HEK293 (cell line): Measurements from ENCODE around the gene LAMA2.

Experiments used
- CTCF ChIA-PET: fragments of 350-600 bp; formaldehyde crosslinking; extraction: SDS; loops from one replicate; lab custom pipeline; 2021; ENCODE audit warnings: antibody characterized with exemption; lab: Yijun Ruan, JAX
- POLR2A ChIA-PET: fragments of 300-600 bp; formaldehyde crosslinking; extraction: SDS; loops from one replicate; lab custom pipeline; 2020; ENCODE audit warnings: antibody characterized with exemption, inconsistent platforms; lab: Yijun Ruan, JAX
- H3K27ac ChIP-seq: fragments of 200-500 bp; sonication (Bioruptor generic); 2 replicates; pipeline ENCODE4 v1.5.1; 2014; ENCODE audit warnings: low read depth, low read length, control low read depth, inconsistent platforms; ENCODE audit errors: extremely low read depth
- H3K36me3 ChIP-seq, 2 experiments: fragments of 200-500 bp in 1 of 2; sonication (Bioruptor generic) in 1 of 2; 1 replicate in 1 of 2; 2 replicates in 1 of 2; pipeline ENCODE4 v1.5.1; 2014 to 2017; ENCODE audit warnings: inconsistent platforms in 2 of 2, low read length in 2 of 2; ENCODE audit not compliant: control insufficient read depth in 2 of 2, insufficient read depth in 1 of 2
- H3K4me1 ChIP-seq: fragments of 200-500 bp; sonication (Bioruptor generic); 2 replicates; pipeline ENCODE4 v1.5.1; 2014; ENCODE audit warnings: mild to moderate bottlenecking, low read length, inconsistent platforms; ENCODE audit not compliant: control insufficient read depth, insufficient read depth
- H3K4me3 ChIP-seq: 2 replicates; pipeline ENCODE4 v1.5.1; 2011; ENCODE audit warnings: low read depth, mild to moderate bottlenecking, control low read depth, low read length, moderate library complexity
- H3K9me3 ChIP-seq: fragments of 200-500 bp; sonication (Bioruptor generic); 2 replicates; pipeline ENCODE4 v1.5.1; 2014; ENCODE audit warnings: low read depth, low read length, inconsistent platforms; ENCODE audit not compliant: control insufficient read depth, insufficient read depth
- GLI2 ChIP-seq: fragments of 450-650 bp; formaldehyde crosslinking; IDR thresholded peaks from 2 replicates; pipeline ENCODE4; 2017; ENCODE audit warnings: missing biosample characterization, missing genetic modification characterization, low read depth, borderline replicate concordance
- HIC1 ChIP-seq: fragments of 450-650 bp; formaldehyde crosslinking; IDR thresholded peaks from 2 replicates; pipeline ENCODE4 v1.5.1; 2016; ENCODE audit warnings: missing biosample characterization, missing genetic modification characterization
- TRIM28 ChIP-seq: IDR thresholded peaks from 2 replicates; pipeline ENCODE4 v1.6.1; 2011; ENCODE audit warnings: low read length, control low read depth, borderline replicate concordance
- ZBTB11 ChIP-seq: fragments of 450-650 bp; formaldehyde crosslinking; conservative IDR thresholded peaks from 2 replicates; pipeline ENCODE4 v1.5.1; 2016; ENCODE audit warnings: low read depth, missing biosample characterization, missing genetic modification characterization
- ZBTB44 ChIP-seq: fragments of 450-650 bp; IDR thresholded peaks from 2 replicates; pipeline ENCODE4 v1.5.1; 2018; ENCODE audit warnings: missing biosample characterization, mild to moderate bottlenecking, missing genetic modification characterization
- ZNF112 ChIP-seq: fragments of 450-650 bp; formaldehyde crosslinking; IDR thresholded peaks from 2 replicates; pipeline ENCODE4 v1.5.0; 2017; ENCODE audit warnings: missing biosample characterization, missing genetic modification characterization
- ZNF133 ChIP-seq: fragments of 450-650 bp; formaldehyde crosslinking; IDR thresholded peaks from 2 replicates; pipeline ENCODE4 v1.5.1; 2016; ENCODE audit warnings: missing biosample characterization, missing genetic modification characterization
- ZNF202 ChIP-seq: fragments of 450-650 bp; formaldehyde crosslinking; IDR thresholded peaks from 2 replicates; pipeline ENCODE4 v1.5.1; 2016; ENCODE audit warnings: missing biosample characterization, missing genetic modification characterization, borderline replicate concordance
- ZNF37A ChIP-seq: fragments of 450-650 bp; IDR thresholded peaks from 2 replicates; pipeline ENCODE4 v1.5.1; 2018; ENCODE audit warnings: missing biosample characterization, missing genetic modification characterization
- ZNF544 ChIP-seq: fragments of 450-650 bp; formaldehyde crosslinking; IDR thresholded peaks from 2 replicates; pipeline ENCODE4 v1.5.0; 2017; ENCODE audit warnings: missing biosample characterization, missing genetic modification characterization
- ZNF548 ChIP-seq: fragments of 450-650 bp; formaldehyde crosslinking; IDR thresholded peaks from 2 replicates; pipeline ENCODE4 v1.5.1; 2016; ENCODE audit warnings: missing biosample characterization, missing genetic modification characterization
- ZNF580 ChIP-seq: fragments of 450-650 bp; formaldehyde crosslinking; IDR thresholded peaks from 2 replicates; pipeline ENCODE4 v1.5.1; 2016; ENCODE audit warnings: missing biosample characterization, missing genetic modification characterization
- ZNF596 ChIP-seq: fragments of 450-650 bp; IDR thresholded peaks from 2 replicates; pipeline ENCODE4 v1.5.0; 2018; ENCODE audit warnings: missing biosample characterization, mild to moderate bottlenecking, missing genetic modification characterization, moderate library complexity
- ZNF704 ChIP-seq: fragments of 450-650 bp; formaldehyde crosslinking; IDR thresholded peaks from 2 replicates; pipeline ENCODE4 v1.5.1; 2016; ENCODE audit warnings: missing biosample characterization, missing genetic modification characterization
- ZSCAN18 ChIP-seq: fragments of 450-650 bp; formaldehyde crosslinking; IDR thresholded peaks from 2 replicates; pipeline ENCODE4 v1.5.1; 2016; ENCODE audit warnings: missing biosample characterization, missing genetic modification characterization
- ZSCAN23 ChIP-seq: fragments of 450-650 bp; formaldehyde crosslinking; IDR thresholded peaks from 2 replicates; pipeline ENCODE4 v1.5.1; 2016; ENCODE audit warnings: missing biosample characterization, missing genetic modification characterization

LAMA2 gene

GRCh38 chr6:129099696-129100095 lies 216.8 kb downstream of the LAMA2 start (continued):
- TF ChIP-seq ZBTB11 (tag by site-specific recombination) (no peak), ZSCAN18 (tag by site-specific recombination) (no peak)

GRCh38 chr6:129100164-129100563 lies 217.2 kb downstream of the LAMA2 start:
- H3K4me3 ChIP-seq: no peak overlapping the region
- POLR2A ChIA-PET: no interaction called here
- H3K9me3 ChIP-seq: no peaks in the 10 kb centered on the region
- no peak for TF ChIP-seq TRIM28
- no peak for TF ChIP-seq ZNF112 (tag by site-specific recombination)
- no peak for TF ChIP-seq GLI2 (tag by site-specific recombination)
- TF ChIP-seq ZNF704 (tag by site-specific recombination): no peak
- TF ChIP-seq ZNF548 (tag by site-specific recombination): no peak
- no peak for TF ChIP-seq ZNF544 (tag by site-specific recombination)
- TF ChIP-seq ZSCAN23 (tag by site-specific recombination): no peak
- no peak for TF ChIP-seq ZBTB44 (tag by site-specific recombination)
- no peak for TF ChIP-seq HIC1 (tag by site-specific recombination)
- TF ChIP-seq ZNF596 (tag by site-specific recombination): no peak
- TF ChIP-seq ZNF133 (tag by site-specific recombination): no peak
- no peak for TF ChIP-seq ZNF37A (tag by site-specific recombination)
- no peak for TF ChIP-seq ZNF202 (tag by site-specific recombination)
- no peak for TF ChIP-seq ZNF580 (tag by site-specific recombination)
- no peak overlapping the region for H3K27ac ChIP-seq
- no peaks in the 10 kb centered on the region for H3K36me3 ChIP-seq
- H3K4me1 ChIP-seq: no peaks in the 10 kb centered on the region
- CTCF ChIA-PET: no interaction called here
